Measurements from ENCODE around the gene COX6A2.
"Not testable (repeated sequence)": the region's sequence is repeated elsewhere in the genome, so short reads cannot be mapped to it uniquely, and the experiment has no call there.

COX6A2 gene

DNA sequence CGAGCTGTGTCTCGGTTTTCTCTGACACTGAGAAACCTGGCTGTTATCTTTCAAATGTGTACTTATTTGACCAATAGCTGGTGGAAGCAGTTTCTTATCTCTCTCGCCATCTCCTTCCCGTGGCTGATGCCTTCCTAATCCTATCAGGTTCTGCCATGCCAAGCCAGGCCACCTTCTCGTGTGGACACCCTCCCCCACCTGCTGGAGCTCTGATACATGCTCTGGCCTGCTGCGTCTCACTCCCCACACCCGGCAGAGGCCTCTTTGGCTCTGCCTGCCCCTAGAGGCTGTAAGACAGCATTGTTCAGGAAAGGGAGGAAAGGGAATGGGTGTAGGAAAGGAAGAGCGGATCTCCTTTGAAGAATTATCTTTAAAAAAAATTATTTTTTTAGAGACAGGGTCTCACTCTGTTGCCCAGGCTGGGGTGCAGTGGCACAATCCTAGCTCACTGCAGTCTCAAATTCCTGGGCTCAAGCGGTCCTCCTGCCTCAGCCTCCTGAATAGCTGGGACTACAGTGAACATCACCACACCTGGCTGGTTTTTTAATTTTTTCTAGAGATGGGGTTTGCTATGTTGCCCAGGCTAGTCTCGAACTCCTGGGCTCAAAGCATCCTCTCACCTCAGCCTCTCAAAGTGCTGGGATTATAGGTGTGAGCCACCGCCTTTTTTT lies 23.7 kb upstream of the COX6A2 start:
- POLR2A ChIA-PET, result interaction anchor here (0.6 kb wide), 2 partner anchors 22 to 51 kb away, joined by 3 to 5 read pairs; no protein-coding TSS in a partner anchor
- 20% methylated on average over 4 of the region's 11 CpGs for WGBS (ENCODE audit: insufficient coverage)
- Histone ChIP-seq H3K36me3 (ENCODE audit: control insufficient read depth in 4 of 4, insufficient read depth in 4 of 4, low read length in 3 of 4) (peaks cover 0 to 12% (median 2%) of the 10 kb centered on the region in 4 experiments), H3K27ac (ENCODE audit: insufficient read depth in 1 of 2, low read depth in 1 of 2, low read length in 2 of 2, poor library complexity in 1 of 2, severe bottlenecking in 2 of 2) (peak overlapping the region in 1 of 2 experiments; percentile 49), H3K9me3 (ENCODE audit: control extremely low read depth in 1 of 5, control insufficient read depth in 4 of 5, insufficient read depth in 2 of 5, low read depth in 1 of 5, low read length in 4 of 5) (no peaks in the 10 kb centered on the region), H3K27me3 (replicated peaks in 2 of 5; ENCODE audit: control insufficient read depth in 4 of 5, insufficient read depth in 5 of 5, low read length in 4 of 5) (no peaks in the 10 kb centered on the region), H3K4me1 (ENCODE audit: control extremely low read depth in 1 of 4, control insufficient read depth in 4 of 4, insufficient read depth in 4 of 4, low read length in 3 of 4) (peaks cover 1 to 53% (median 40%) of the 10 kb centered on the region in 4 experiments), H3K4me3 (ENCODE audit: control insufficient read depth in 1 of 7, extremely low read depth in 1 of 7, insufficient read depth in 4 of 7, low read depth in 2 of 7, low read length in 6 of 7) (no peak overlapping the region)
- peak; percentile 48 to 75 (median 63) for DNase-seq
- CTCF ChIA-PET, result interaction anchor here (0.6 to 6.3 kb wide), 11 partner anchors 8 to 431 kb away, joined by 3 to 30 read pairs (median 4); partner anchors contain the start of gene ZNF843

DNA sequence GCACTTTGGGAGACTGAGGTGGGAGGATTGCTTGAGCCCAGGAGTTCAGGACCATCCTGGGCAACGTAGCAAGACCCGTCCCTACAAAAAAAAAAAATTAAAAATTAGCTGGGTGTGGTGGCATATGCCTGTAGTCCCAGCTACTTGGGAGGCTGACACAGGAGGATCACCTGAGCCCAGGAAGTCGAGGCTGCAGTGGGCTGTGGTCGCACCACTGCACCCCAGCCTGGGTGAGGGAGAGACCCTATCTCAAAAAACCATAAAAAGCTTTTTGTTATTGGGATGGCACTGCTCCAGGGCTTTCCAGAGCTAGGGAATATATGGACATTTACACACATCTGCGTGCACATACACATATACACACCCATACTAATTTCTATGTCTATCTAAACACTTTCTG lies 23.0 kb upstream of the COX6A2 start:
- Histone ChIP-seq H3K27me3 (replicated peaks in 2 of 5; ENCODE audit: control insufficient read depth in 4 of 5, insufficient read depth in 5 of 5, low read length in 4 of 5) (no peaks in the 10 kb centered on the region), H3K36me3 (ENCODE audit: control insufficient read depth in 4 of 4, insufficient read depth in 4 of 4, low read length in 3 of 4) (peaks cover 0 to 7% (median 0%) of the 10 kb centered on the region in 4 experiments), H3K27ac (ENCODE audit: insufficient read depth in 1 of 2, low read depth in 1 of 2, low read length in 2 of 2, poor library complexity in 1 of 2, severe bottlenecking in 2 of 2) (no peak overlapping the region), H3K4me1 (ENCODE audit: control extremely low read depth in 1 of 4, control insufficient read depth in 4 of 4, insufficient read depth in 4 of 4, low read length in 3 of 4) (peaks cover 1 to 47% (median 35%) of the 10 kb centered on the region in 4 experiments), H3K9me3 (ENCODE audit: control extremely low read depth in 1 of 5, control insufficient read depth in 4 of 5, insufficient read depth in 2 of 5, low read depth in 1 of 5, low read length in 4 of 5) (peaks cover 0 to 1% (median 0%) of the 10 kb centered on the region in 5 experiments), H3K4me3 (ENCODE audit: control insufficient read depth in 1 of 7, extremely low read depth in 1 of 7, insufficient read depth in 4 of 7, low read depth in 2 of 7, low read length in 6 of 7) (no peak overlapping the region)
- POLR2A ChIA-PET, result interaction anchor here (0.6 kb wide), 2 partner anchors 21 to 52 kb away, joined by 3 to 5 read pairs; no protein-coding TSS in a partner anchor
- CTCF ChIA-PET, result interaction anchor here (0.7 to 3.0 kb wide), 7 partner anchors 8 to 431 kb away, joined by 3 to 18 read pairs (median 5); partner anchors contain the start of gene ZNF843
- DNase-seq, result no peak
- WGBS (ENCODE audit: insufficient coverage), result 85% methylated on average over 2 of the region's 5 CpGs

DNA sequence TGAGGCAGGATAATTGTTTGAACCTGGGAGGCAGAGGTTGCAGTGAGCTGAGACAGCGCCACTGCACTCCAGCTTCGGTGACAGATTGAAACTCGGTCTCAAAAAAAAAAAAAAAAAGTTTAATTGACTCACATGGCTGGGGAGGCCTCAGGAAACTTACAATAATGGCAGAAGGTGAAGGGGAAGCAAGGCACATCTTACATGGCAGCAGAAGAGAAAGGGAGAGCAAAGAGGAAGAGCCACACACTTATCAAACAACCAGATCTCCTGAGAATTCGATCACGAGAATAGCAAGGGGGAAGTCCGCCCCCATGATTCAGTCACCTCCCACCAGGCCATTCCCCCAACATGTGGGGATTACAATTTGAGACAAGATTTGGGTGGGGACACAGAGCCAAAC lies 17.8 kb upstream of the COX6A2 start:
- H3K9me3 ChIP-seq (ENCODE audit: control extremely low read depth in 1 of 5, control insufficient read depth in 4 of 5, insufficient read depth in 2 of 5, low read depth in 1 of 5, low read length in 4 of 5); H3K27ac ChIP-seq (ENCODE audit: insufficient read depth in 1 of 2, low read depth in 1 of 2, low read length in 2 of 2, poor library complexity in 1 of 2, severe bottlenecking in 2 of 2); DNase-seq; POLR2A ChIA-PET; H3K4me3 ChIP-seq (ENCODE audit: control insufficient read depth in 1 of 7, extremely low read depth in 1 of 7, insufficient read depth in 4 of 7, low read depth in 2 of 7, low read length in 6 of 7); H3K27me3 ChIP-seq (replicated peaks in 2 of 5; ENCODE audit: control insufficient read depth in 4 of 5, insufficient read depth in 5 of 5, low read length in 4 of 5); H3K36me3 ChIP-seq (ENCODE audit: control insufficient read depth in 4 of 4, insufficient read depth in 4 of 4, low read length in 3 of 4); H3K4me1 ChIP-seq (ENCODE audit: control extremely low read depth in 1 of 4, control insufficient read depth in 4 of 4, insufficient read depth in 4 of 4, low read length in 3 of 4): not testable (repeated sequence)
- CTCF ChIA-PET, result interaction anchor here (4.1 kb wide), 1 partner anchor 10 kb away, joined by 36 read pairs; no protein-coding TSS in a partner anchor
- 77% methylated on average over 6 of the region's 6 CpGs for WGBS (ENCODE audit: insufficient coverage)

DNA sequence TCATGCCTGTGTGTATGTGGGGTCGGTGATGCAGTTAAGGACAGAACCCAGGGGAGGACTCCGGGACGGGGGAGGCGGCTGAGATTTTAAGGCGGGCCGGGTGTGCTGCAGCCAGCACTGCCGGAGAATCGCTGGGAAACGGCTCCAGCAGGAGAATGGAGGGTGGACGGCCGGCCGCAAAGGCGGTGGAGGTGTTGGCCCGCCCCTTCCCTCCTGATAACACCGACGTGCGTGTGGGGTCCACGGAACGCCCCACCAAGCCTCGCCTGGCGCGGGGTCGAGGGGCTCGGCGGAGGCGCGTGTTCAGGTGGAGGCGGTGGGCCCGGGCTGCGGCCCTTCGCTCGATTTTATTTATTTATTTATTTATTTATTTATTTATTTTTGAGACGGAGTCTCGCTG lies 13.8 kb upstream of the COX6A2 start:
- CTCF ChIA-PET, result interaction anchor here (0.6 to 4.1 kb wide), 18 partner anchors 10 to 427 kb away, joined by 3 to 36 read pairs (median 4); partner anchors contain the start of genes COX6A2, ITGAD and PYCARD
- peaks cover 0 to 9% (median 4%) of the 10 kb centered on the region in 4 experiments for H3K4me1 ChIP-seq (ENCODE audit: control extremely low read depth in 1 of 4, control insufficient read depth in 4 of 4, insufficient read depth in 4 of 4, low read length in 3 of 4)
- H3K4me3 ChIP-seq (ENCODE audit: control insufficient read depth in 1 of 7, extremely low read depth in 1 of 7, insufficient read depth in 4 of 7, low read depth in 2 of 7, low read length in 6 of 7), result peak overlapping the region in 2 of 7 experiments; percentile 84 to 89
- peaks cover 0 to 5% (median 0%) of the 10 kb centered on the region in 5 experiments for H3K9me3 ChIP-seq (ENCODE audit: control extremely low read depth in 1 of 5, control insufficient read depth in 4 of 5, insufficient read depth in 2 of 5, low read depth in 1 of 5, low read length in 4 of 5)
- H3K27me3 ChIP-seq (replicated peaks in 2 of 5; ENCODE audit: control insufficient read depth in 4 of 5, insufficient read depth in 5 of 5, low read length in 4 of 5), result no peaks in the 10 kb centered on the region
- WGBS (ENCODE audit: insufficient coverage), result 79% methylated on average over 21 of the region's 34 CpGs
- no peak for DNase-seq
- no peaks in the 10 kb centered on the region for H3K36me3 ChIP-seq (ENCODE audit: control insufficient read depth in 4 of 4, insufficient read depth in 4 of 4, low read length in 3 of 4)
- H3K27ac ChIP-seq (ENCODE audit: insufficient read depth in 1 of 2, low read depth in 1 of 2, low read length in 2 of 2, poor library complexity in 1 of 2, severe bottlenecking in 2 of 2), result no peak overlapping the region
- POLR2A ChIA-PET, result interaction anchor here (1.5 kb wide), 1 partner anchor 17 kb away, joined by 7 read pairs; no protein-coding TSS in a partner anchor

- Histone ChIP-seq H3K9me3 (ENCODE audit: control extremely low read depth in 1 of 5, control insufficient read depth in 4 of 5, insufficient read depth in 2 of 5, low read depth in 1 of 5, low read length in 4 of 5) (no peaks in the 10 kb centered on the region), H3K4me1 (ENCODE audit: control extremely low read depth in 1 of 4, control insufficient read depth in 4 of 4, insufficient read depth in 4 of 4, low read length in 3 of 4) (peaks cover 0 to 9% (median 4%) of the 10 kb centered on the region in 4 experiments), H3K4me3 (ENCODE audit: control insufficient read depth in 1 of 7, extremely low read depth in 1 of 7, insufficient read depth in 4 of 7, low read depth in 2 of 7, low read length in 6 of 7) (no peak overlapping the region), H3K36me3 (ENCODE audit: control insufficient read depth in 4 of 4, insufficient read depth in 4 of 4, low read length in 3 of 4) (no peaks in the 10 kb centered on the region), H3K27ac (ENCODE audit: insufficient read depth in 1 of 2, low read depth in 1 of 2, low read length in 2 of 2, poor library complexity in 1 of 2, severe bottlenecking in 2 of 2) (no peak overlapping the region), H3K27me3 (replicated peaks in 2 of 5; ENCODE audit: control insufficient read depth in 4 of 5, insufficient read depth in 5 of 5, low read length in 4 of 5) (no peaks in the 10 kb centered on the region)
- CTCF ChIA-PET, result interaction anchor here (1.2 to 2.1 kb wide), 6 partner anchors 11 to 140 kb away, joined by 3 to 9 read pairs (median 3); no protein-coding TSS in a partner anchor
- WGBS (ENCODE audit: insufficient coverage), result 95% methylated on average over 4 of the region's 4 CpGs
- no peak for DNase-seq
- POLR2A ChIA-PET, result no interaction called here
These were observed 12.5 kb upstream of the COX6A2 start for GRCh38 chr16:31440516-31441184.

GRCh38 chr16:31439519-31439918 lies 11.4 kb upstream of the COX6A2 start:
- ChIA-PET CTCF (interaction anchor here (2.1 kb wide), 1 partner anchor 10 kb away, joined by 9 read pairs; no protein-coding TSS in a partner anchor), POLR2A (no interaction called here)
- H3K36me3 ChIP-seq (ENCODE audit: control insufficient read depth in 4 of 4, insufficient read depth in 4 of 4, low read length in 3 of 4), result no peaks in the 10 kb centered on the region
- H3K27ac ChIP-seq (ENCODE audit: insufficient read depth in 1 of 2, low read depth in 1 of 2, low read length in 2 of 2, poor library complexity in 1 of 2, severe bottlenecking in 2 of 2), result no peak overlapping the region
- H3K27me3 ChIP-seq (replicated peaks in 2 of 5; ENCODE audit: control insufficient read depth in 4 of 5, insufficient read depth in 5 of 5, low read length in 4 of 5), result no peaks in the 10 kb centered on the region
- DNase-seq, result no peak
- WGBS (ENCODE audit: insufficient coverage), result no CpG with 5 or more reads among the region's 3 CpGs
- H3K9me3 ChIP-seq (ENCODE audit: control extremely low read depth in 1 of 5, control insufficient read depth in 4 of 5, insufficient read depth in 2 of 5, low read depth in 1 of 5, low read length in 4 of 5), result no peaks in the 10 kb centered on the region
- H3K4me1 ChIP-seq (ENCODE audit: control extremely low read depth in 1 of 4, control insufficient read depth in 4 of 4, insufficient read depth in 4 of 4, low read length in 3 of 4), result peaks cover 0 to 9% (median 4%) of the 10 kb centered on the region in 4 experiments
- no peak overlapping the region for H3K4me3 ChIP-seq (ENCODE audit: control insufficient read depth in 1 of 7, extremely low read depth in 1 of 7, insufficient read depth in 4 of 7, low read depth in 2 of 7, low read length in 6 of 7)
